T47D (cell line): ENCODE measurements around the gene MORC2.

Experiments used
- DNase-seq, 2 experiments: peaks; one replicate each; pipeline versions ENCODE4 v3.0.0 to v3.0.0-alpha.2; 2011 to 2012; ENCODE audit warnings: low read depth in 1 of 2, low spot score in 1 of 2
- JUND ChIP-seq: IDR thresholded peaks from 2 replicates; pipeline ENCODE4 v1.6.1; 2012; ENCODE audit warnings: low read depth
- in situ Hi-C: cut with HindIII; loops from 2 replicates; pipeline ENCODE4 v1.10.0; 2016; ENCODE audit warnings: low sequenced_read_pairs, low pct_unique_long_range_greater_than_20kb

Gene MORC2

GRCh38 chr22:30923168-30923900, 45.2 kb downstream of the MORC2 start:
- in situ Hi-C loops: no loop called here
- no peak for DNase-seq
- no peak for TF ChIP-seq JUND

DNA sequence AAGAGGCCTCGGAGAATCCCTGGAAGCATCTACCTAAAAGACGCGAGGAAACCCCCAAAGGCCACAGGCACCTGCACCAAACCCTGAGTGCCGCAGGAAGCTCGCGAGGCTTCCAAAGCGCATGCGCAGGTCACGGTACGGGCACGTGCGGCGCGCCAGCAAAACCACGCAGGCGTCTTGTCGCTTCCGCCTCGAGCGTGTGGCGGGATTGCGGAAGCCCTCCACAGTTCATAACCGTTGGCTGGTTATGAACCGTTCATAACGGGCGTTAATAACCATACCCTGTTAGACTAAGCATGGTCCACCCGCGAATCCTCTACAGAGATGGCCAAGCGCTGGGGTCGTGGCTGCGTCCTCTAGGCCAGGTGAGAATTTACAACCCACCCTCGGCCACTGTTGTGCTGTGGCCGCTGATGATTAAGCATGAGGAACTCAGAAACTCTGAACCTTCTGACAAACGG, 46.4 kb downstream of the MORC2 start:
- TF ChIP-seq JUND: no peak
- DNase-seq: no peak
- in situ Hi-C loops: no loop called here

- TF ChIP-seq JUND: no peak
- in situ Hi-C loops: no loop called here
- DNase-seq: no peak
Observed at GRCh38 chr22:30921108-30921507, 47.5 kb downstream of the MORC2 start.

- TF ChIP-seq JUND: no peak
- peak; percentile 49 to 53 for DNase-seq
- in situ Hi-C loops: no loop called here
Observed at GRCh38 chr22:30920407-30920806, 48.2 kb downstream of the MORC2 start.

GRCh38 chr22:30919973-30920372, 48.6 kb downstream of the MORC2 start:
- in situ Hi-C loops: no loop called here
- TF ChIP-seq JUND: no peak
- no peak for DNase-seq

GRCh38 chr22:30918761-30919160, 49.8 kb downstream of the MORC2 start:
- DNase-seq: no peak
- TF ChIP-seq JUND: no peak
- in situ Hi-C loops: no loop called here

DNA sequence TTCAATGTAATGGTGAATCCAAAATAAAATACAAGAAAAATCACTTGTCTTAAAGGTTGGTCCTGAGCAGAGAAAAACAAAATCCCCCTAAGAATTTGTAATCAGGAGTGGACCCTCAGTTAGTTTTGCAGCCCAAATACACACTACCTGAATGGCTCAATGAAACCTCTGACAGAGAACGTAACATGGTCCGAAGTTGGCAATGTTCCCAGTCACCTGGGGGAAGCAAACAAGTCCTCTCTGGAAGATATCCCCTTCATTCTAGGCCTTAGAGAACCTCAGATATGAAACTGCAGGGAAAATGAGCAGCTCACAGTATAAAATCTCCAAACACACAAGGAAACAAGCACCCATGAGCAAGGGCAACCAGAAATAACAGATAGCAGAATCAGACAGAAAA, 58.2 kb downstream of the MORC2 start:
- no peak for TF ChIP-seq JUND
- no peak for DNase-seq
- in situ Hi-C loops: no loop called here

GRCh38 chr22:30909306-30909705, 59.3 kb downstream of the MORC2 start:
- no peak for TF ChIP-seq JUND
- in situ Hi-C loops: no loop called here
- DNase-seq: no peak

DNA sequence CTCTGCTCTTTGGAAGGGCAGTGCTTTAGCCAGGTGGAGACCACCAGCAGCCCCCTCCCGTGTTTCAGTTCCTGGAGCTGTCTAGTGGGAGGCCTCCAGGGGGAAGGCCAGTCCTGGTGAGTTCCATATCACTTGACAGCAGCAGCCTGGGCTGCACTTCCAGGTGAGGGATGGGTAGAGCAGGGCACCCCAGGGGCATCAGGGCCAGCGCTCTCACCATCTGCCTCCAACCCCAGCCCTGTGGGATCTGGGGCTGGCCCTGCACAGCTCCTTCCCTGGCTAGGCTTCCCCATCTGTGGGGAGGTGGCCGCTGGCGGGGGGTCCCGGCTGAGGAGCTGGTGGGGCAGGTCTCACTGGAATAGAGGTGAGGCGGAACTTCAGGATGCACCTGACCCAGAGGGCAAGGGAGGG, 60.5 kb downstream of the MORC2 start:
- no peak for DNase-seq
- TF ChIP-seq JUND: no peak
- in situ Hi-C loops: no loop called here

- in situ Hi-C loops: no loop called here
Observed at GRCh38 chr22:30906946-30907345, 61.6 kb downstream of the MORC2 start.

DNA sequence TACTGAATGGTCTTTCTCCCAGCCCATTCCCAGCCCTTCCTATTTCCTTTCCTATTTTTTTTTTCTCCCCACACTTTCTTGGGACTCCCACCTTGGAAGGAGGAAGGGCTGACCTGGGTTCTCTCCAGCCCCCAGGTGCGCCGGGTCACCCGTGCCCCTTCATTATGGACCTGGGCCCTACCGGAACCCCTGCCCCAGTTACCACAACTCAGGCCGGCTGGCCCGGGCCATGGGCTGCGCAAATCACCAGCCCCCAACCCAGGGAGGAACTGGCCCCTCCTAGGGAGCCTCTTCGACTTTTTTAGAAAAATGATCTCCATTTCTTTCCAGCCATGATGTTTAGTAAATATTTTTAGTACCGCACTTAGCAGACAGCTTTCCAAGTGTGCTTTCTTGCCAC, 62.2 kb downstream of the MORC2 start:
- in situ Hi-C loops: no loop called here
- DNase-seq: no peak
- no peak for TF ChIP-seq JUND

More at GRCh38 chr22:30906946-30907345, 61.6 kb downstream of the MORC2 start:
- no peak for DNase-seq
- no peak for TF ChIP-seq JUND

GRCh38 chr22:30905696-30906341, 62.8 kb downstream of the MORC2 start:
- in situ Hi-C loops: no loop called here
- no peak for DNase-seq
- TF ChIP-seq JUND: no peak

DNA sequence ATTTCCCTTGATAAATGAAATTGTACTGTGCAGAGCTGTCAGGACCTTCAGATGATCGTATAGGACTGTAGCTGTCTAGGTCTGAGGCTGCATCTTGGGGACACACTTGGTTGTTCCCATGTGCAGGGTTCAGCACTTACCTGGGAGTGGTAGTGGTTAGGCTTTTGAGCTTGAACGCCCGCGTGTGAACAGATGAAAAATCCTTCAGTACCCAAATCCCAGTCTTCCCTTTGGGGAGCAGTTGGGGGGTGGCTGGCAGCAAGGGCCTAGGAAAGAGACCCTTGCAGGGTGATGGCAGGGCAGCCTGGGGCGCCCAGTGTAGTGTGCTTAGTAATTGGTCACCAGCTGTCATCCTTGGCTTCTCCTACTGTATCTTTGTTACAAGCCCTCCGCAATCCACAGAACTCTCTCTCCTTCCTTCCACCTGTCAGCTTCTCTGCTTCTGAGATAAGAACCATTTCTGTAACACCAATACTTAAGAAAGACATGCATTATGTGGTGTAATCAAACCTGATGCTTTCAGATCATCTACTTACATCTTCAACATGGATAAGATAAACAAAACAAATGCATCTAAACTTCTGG, 64.6 kb downstream of the MORC2 start:
- no peak for TF ChIP-seq JUND
- no peak for DNase-seq
- in situ Hi-C loops: no loop called here
